Measurements from ENCODE around the gene RUSF1. TPM values are rescaled to one million over a fixed set of nuclear protein-coding genes. Genes with fewer than 3 reads are reported as not detected.

Gene RUSF1
- total RNA-seq, 1 donor: 25.0 TPM

- no peak overlapping the region for H3K4me3 ChIP-seq (ENCODE audit: low read length)
- H3K9me3 ChIP-seq (ENCODE audit: low read depth, low read length): no peaks in the 10 kb centered on the region
- H3K27me3 ChIP-seq (ENCODE audit: insufficient read depth, low read length): no peaks in the 10 kb centered on the region
- peaks cover 11% of the 10 kb centered on the region for H3K4me1 ChIP-seq (ENCODE audit: insufficient read depth, low read length)
Observed at GRCh38 chr16:31501226-31501965, 6.8 kb downstream of the RUSF1 start.

DNA sequence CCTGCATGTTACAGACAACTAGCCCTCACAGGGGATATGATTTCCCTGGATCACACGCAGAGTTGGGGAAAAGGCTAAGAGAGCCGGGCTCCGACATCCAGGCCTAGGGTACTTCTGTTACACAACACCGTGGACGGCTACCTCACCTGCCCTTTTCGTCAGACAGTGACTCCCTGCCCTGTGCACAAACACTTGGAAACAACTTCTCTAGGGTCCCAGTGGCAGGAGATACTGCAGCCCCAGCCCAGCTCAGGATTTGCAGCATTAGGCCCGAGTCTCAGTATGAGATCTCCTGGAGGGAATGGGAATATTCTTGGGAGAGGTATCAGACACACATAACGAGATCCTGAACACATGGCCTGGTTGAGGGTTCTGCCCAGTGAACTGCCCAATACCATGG is 8.3 kb downstream of the RUSF1 start:
- Histone ChIP-seq H3K27me3 (ENCODE audit: insufficient read depth, low read length) (no peaks in the 10 kb centered on the region), H3K9me3 (ENCODE audit: low read depth, low read length) (no peaks in the 10 kb centered on the region), H3K4me3 (ENCODE audit: low read length) (no peak overlapping the region), H3K4me1 (ENCODE audit: insufficient read depth, low read length) (no peaks in the 10 kb centered on the region)

DNA sequence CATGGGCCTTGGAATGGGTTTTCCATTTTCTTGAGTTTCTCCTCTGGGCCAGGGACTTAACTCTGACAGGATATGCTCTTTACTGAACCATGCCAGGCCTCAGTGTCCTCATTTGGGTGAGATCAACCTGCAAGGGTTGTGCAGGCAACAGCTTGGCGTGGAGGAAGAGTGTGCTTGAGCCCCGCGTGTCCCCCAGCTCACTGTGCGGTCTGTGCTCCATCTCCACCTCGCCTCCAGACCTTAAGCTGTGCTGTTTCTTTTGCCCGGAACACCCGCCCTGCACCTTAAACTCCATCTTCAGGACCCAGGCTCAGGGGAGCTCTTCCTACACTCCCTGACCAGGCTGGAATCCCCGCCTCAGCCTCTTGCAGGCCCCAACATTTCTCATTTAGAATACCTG is 9.7 kb downstream of the RUSF1 start:
- H3K9me3 ChIP-seq (ENCODE audit: low read depth, low read length): no peaks in the 10 kb centered on the region
- no peaks in the 10 kb centered on the region for H3K27me3 ChIP-seq (ENCODE audit: insufficient read depth, low read length)
- no peaks in the 10 kb centered on the region for H3K4me1 ChIP-seq (ENCODE audit: insufficient read depth, low read length)
- no peak overlapping the region for H3K4me3 ChIP-seq (ENCODE audit: low read length)

- Histone ChIP-seq H3K9me3 (ENCODE audit: low read depth, low read length) (no peaks in the 10 kb centered on the region), H3K4me3 (ENCODE audit: low read length) (no peak overlapping the region), H3K4me1 (ENCODE audit: insufficient read depth, low read length) (no peaks in the 10 kb centered on the region), H3K27me3 (ENCODE audit: insufficient read depth, low read length) (no peaks in the 10 kb centered on the region)
Observed at GRCh38 chr16:31496670-31497069, 11.5 kb downstream of the RUSF1 start.

GRCh38 chr16:31493506-31494125 is 14.6 kb downstream of the RUSF1 start:
- Histone ChIP-seq H3K4me1 (ENCODE audit: insufficient read depth, low read length) (no peaks in the 10 kb centered on the region), H3K4me3 (ENCODE audit: low read length) (no peak overlapping the region), H3K9me3 (ENCODE audit: low read depth, low read length) (no peaks in the 10 kb centered on the region), H3K27me3 (ENCODE audit: insufficient read depth, low read length) (no peaks in the 10 kb centered on the region)

DNA sequence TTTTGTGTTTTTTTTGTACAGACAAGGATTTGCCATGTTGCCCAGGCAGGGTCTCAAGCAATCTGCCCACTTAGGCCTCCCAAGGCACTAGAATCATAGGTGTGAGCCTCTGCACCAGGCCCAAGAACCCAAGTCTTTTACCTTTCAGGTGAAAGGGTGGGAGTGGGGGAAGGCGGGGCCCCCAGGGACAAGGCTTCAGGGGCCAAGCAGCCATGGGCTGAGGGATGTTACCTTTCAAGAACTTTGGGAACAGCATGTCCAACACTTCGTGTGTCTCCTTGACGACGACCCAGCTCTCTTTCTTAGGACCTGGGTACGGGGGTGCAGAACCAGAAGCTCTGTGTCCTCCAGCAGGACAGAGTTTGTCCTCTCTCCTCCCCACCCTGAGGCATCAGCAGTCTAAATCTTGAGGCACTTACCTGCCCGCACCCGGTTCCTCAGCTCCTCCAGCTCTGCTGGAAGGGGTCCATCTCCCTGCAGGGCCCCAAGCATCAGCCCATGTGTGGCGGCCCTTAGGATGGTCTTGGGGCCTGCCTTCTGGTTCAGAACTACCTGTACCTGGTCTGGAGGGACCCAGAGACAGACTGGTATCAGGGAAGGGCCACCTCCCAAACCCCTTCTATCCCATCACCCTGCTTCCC is 16.3 kb downstream of the RUSF1 start:
- Histone ChIP-seq H3K27me3 (ENCODE audit: insufficient read depth, low read length) (no peaks in the 10 kb centered on the region), H3K4me1 (ENCODE audit: insufficient read depth, low read length) (peaks cover 16% of the 10 kb centered on the region), H3K4me3 (ENCODE audit: low read length) (no peak overlapping the region), H3K9me3 (ENCODE audit: low read depth, low read length) (no peaks in the 10 kb centered on the region)

DNA sequence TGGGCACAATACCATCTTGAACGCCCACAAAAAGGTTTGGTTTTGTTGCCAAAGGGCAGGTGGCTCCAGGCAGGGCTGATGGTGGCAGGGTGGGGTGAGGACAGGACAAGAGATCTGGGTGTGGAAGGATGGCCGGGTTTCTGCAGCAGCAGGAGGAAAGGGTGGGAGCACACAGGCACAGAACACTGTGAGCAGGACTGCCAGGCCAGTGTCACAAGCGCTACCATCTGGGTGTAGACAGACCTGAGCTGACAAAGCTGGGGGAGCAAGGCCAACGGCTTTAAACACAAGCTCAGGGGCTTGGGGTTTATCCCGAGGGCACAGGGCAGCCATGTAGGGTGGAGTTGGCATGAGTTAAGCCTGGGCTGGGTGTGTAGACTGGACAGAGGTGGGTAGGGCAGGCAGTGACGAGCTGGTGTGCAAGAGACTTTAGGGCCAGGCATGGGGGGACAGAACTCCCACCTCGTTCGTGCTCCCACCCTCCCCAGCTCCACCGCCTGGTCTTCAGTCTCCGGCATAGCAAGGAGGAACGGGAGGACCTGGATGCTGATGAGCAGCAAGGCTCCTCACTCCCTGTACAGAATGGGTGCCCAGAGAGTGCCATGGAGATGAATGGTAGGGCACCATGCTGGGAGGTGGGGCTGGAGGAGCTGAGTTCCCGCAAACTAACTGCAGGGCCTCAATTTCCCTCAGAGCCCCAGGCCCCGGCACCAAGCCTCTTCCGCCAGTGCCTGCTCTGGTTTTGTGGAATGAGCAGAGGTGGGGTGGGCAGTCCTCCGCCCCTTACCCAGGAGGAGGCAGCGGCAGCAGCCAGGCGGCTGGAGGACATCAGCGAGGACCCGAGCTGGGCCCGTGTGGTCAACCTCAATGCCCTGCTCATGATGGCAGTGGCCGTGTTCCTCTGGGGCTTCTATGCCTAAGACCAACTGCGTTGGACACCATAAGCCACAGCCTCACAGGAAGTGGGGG is 18.3 kb downstream of the RUSF1 start:
- Histone ChIP-seq H3K4me3 (ENCODE audit: low read length) (no peak overlapping the region), H3K4me1 (ENCODE audit: insufficient read depth, low read length) (peaks cover 20% of the 10 kb centered on the region), H3K9me3 (ENCODE audit: low read depth, low read length) (no peaks in the 10 kb centered on the region), H3K27me3 (ENCODE audit: insufficient read depth, low read length) (no peaks in the 10 kb centered on the region)

DNA sequence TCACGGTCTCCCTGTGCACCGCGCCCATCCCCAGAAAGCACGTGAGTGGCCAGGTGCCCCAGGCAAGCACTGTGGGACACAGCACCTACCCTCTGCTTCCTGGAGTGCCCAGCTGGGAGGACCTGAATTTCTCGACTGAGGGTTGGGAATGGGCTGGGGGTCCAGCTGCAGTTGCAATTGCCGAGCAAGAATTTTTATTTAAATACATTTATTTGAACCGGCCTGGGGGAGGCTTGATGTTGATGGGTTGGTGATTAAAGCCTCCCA is 19.0 kb downstream of the RUSF1 start:
- Histone ChIP-seq H3K4me1 (ENCODE audit: insufficient read depth, low read length) (peaks cover 20% of the 10 kb centered on the region), H3K9me3 (ENCODE audit: low read depth, low read length) (no peaks in the 10 kb centered on the region), H3K4me3 (ENCODE audit: low read length) (no peak overlapping the region), H3K27me3 (ENCODE audit: insufficient read depth, low read length) (no peaks in the 10 kb centered on the region)

GRCh38 chr16:31488468-31489297 is 19.5 kb downstream of the RUSF1 start:
- peak overlapping the region; percentile 45 for H3K4me3 ChIP-seq (ENCODE audit: low read length)
- no peaks in the 10 kb centered on the region for H3K9me3 ChIP-seq (ENCODE audit: low read depth, low read length)

GRCh38 chr16:31487720-31488467 is 20.3 kb downstream of the RUSF1 start:
- H3K27me3 ChIP-seq (ENCODE audit: insufficient read depth, low read length): no peaks in the 10 kb centered on the region
- no peaks in the 10 kb centered on the region for H3K9me3 ChIP-seq (ENCODE audit: low read depth, low read length)
- H3K4me1 ChIP-seq (ENCODE audit: insufficient read depth, low read length): peaks cover 20% of the 10 kb centered on the region
- H3K4me3 ChIP-seq (ENCODE audit: low read length): peak overlapping the region; percentile 45

More at GRCh38 chr16:31488468-31489297, 19.5 kb downstream of the RUSF1 start:
- H3K4me1 ChIP-seq (ENCODE audit: insufficient read depth, low read length): peaks cover 20% of the 10 kb centered on the region
- H3K27me3 ChIP-seq (ENCODE audit: insufficient read depth, low read length): no peaks in the 10 kb centered on the region

GRCh38 chr16:31487071-31487719 is 21.0 kb downstream of the RUSF1 start:
- Histone ChIP-seq H3K4me1 (ENCODE audit: insufficient read depth, low read length) (peaks cover 20% of the 10 kb centered on the region), H3K4me3 (ENCODE audit: low read length) (peak overlapping the region; percentile 45), H3K9me3 (ENCODE audit: low read depth, low read length) (no peaks in the 10 kb centered on the region), H3K27me3 (ENCODE audit: insufficient read depth, low read length) (no peaks in the 10 kb centered on the region)

- Histone ChIP-seq H3K9me3 (ENCODE audit: low read depth, low read length) (no peaks in the 10 kb centered on the region), H3K4me3 (ENCODE audit: low read length) (no peak overlapping the region), H3K27me3 (ENCODE audit: insufficient read depth, low read length) (no peaks in the 10 kb centered on the region), H3K4me1 (ENCODE audit: insufficient read depth, low read length) (peaks cover 20% of the 10 kb centered on the region)
Observed at GRCh38 chr16:31486045-31486444, 22.1 kb downstream of the RUSF1 start.

GRCh38 chr16:31485571-31485970 is 22.6 kb downstream of the RUSF1 start:
- no peaks in the 10 kb centered on the region for H3K9me3 ChIP-seq (ENCODE audit: low read depth, low read length)
- H3K4me3 ChIP-seq (ENCODE audit: low read length): no peak overlapping the region

More at GRCh38 chr16:31485571-31485970, 22.6 kb downstream of the RUSF1 start:
- Histone ChIP-seq H3K27me3 (ENCODE audit: insufficient read depth, low read length) (no peaks in the 10 kb centered on the region), H3K4me1 (ENCODE audit: insufficient read depth, low read length) (peaks cover 20% of the 10 kb centered on the region)

Measured in mononuclear cell (primary cell).